Fibroblast of pulmonary artery (primary cell): ENCODE results near the gene MAMDC2.

Source experiments
- DNase-seq: peaks from one replicate; pipeline ENCODE4 v3.0.0-alpha.2; 2010; ENCODE audit warnings: low read depth
- H3K4me3 ChIP-seq: replicated peaks from 2 replicates; pipeline ENCODE4 v1.5.1; 2011; ENCODE audit warnings: low read depth, mild to moderate bottlenecking, control low read depth, low read length, moderate library complexity
- CTCF ChIP-seq: IDR thresholded peaks from 2 replicates; pipeline ENCODE4 v1.5.1; 2011; ENCODE audit warnings: mild to moderate bottlenecking, control low read depth, low read length, inconsistent platforms; ENCODE audit errors: missing control alignments

The MAMDC2 gene

GRCh38 chr9:70147196-70147595 is 103.5 kb downstream of the MAMDC2 start:
- no peak for TF ChIP-seq CTCF
- DNase-seq, result no peak
- no peak overlapping the region for H3K4me3 ChIP-seq

- DNase-seq, result no peak
- no peak for TF ChIP-seq CTCF
- no peak overlapping the region for H3K4me3 ChIP-seq
Measured at GRCh38 chr9:70147651-70148050, 104.0 kb downstream of the MAMDC2 start.

- no peak overlapping the region for H3K4me3 ChIP-seq
- no peak for DNase-seq
- TF ChIP-seq CTCF, result no peak
Measured at GRCh38 chr9:70152350-70152749, 108.7 kb downstream of the MAMDC2 start.

- no peak for TF ChIP-seq CTCF
- H3K4me3 ChIP-seq, result no peak overlapping the region
- peak; percentile 57 for DNase-seq
Measured at GRCh38 chr9:70156729-70157128, 113.1 kb downstream of the MAMDC2 start.

GRCh38 chr9:70159630-70160029 is 116.0 kb downstream of the MAMDC2 start:
- TF ChIP-seq CTCF, result no peak
- no peak overlapping the region for H3K4me3 ChIP-seq
- no peak for DNase-seq

GRCh38 chr9:70160686-70161600 is 117.3 kb downstream of the MAMDC2 start:
- TF ChIP-seq CTCF, result no peak
- no peak overlapping the region for H3K4me3 ChIP-seq
- no peak for DNase-seq

GRCh38 chr9:70165006-70165602 is 121.5 kb downstream of the MAMDC2 start:
- TF ChIP-seq CTCF, result no peak
- DNase-seq, result no peak

More at GRCh38 chr9:70165006-70165602, 121.5 kb downstream of the MAMDC2 start:
- no peak overlapping the region for H3K4me3 ChIP-seq
